HG03025 (cell line): ENCODE data around the gene PKP2.
"Not testable (repeated sequence)": the region's sequence is repeated elsewhere in the genome, so short reads cannot be mapped to it uniquely, and the experiment has no call there.

Experiments used
- ATAC-seq: cut with Tn5 transposase; IDR thresholded peaks from one replicate; pipeline ENCODE4 v1.9.1; 2021; ENCODE audit warnings: mild to moderate bottlenecking, moderate library complexity; ENCODE audit not compliant: unreplicated experiment, low FRiP score

The PKP2 gene

DNA sequence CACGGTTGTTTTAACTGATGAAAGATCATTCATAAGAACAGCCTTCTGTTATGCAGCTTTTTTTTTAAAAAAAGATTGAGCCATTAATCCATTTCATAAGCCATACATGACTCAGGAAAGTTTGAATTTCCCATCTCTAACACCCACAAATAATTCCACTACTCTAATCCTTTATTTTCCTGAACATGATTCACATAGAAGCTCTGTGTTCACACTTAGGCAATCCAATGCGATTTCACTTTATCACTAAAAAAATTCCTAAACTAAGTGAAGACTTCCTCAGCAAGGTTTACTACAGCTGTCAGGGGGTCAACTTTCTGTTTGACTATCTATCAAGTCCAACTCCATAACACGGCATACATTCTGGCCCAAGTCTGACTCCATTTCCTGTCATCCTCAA is 25.9 kb downstream of the PKP2 start:
- ATAC-seq: no peak

DNA sequence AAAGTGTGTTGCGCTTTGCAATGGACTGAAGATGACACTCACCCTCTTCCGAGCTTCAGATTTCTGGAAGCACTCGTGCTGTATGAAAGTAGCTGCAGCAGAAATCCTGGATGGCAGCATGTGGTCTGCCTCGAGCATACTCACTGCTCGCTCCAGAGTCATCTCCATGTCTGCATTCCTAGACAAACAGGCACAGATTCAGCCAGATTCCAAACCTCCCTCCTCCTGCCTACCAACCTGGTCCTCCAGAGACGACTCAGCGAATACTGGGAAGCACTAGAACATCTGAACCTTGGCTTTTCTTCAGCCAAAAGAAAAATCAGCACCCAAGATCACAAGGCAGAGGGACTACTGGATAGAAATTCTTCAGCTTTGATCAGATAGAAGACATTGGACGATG is 27.7 kb downstream of the PKP2 start:
- ATAC-seq: no peak

- no peak for ATAC-seq
These were observed 31.8 kb downstream of the PKP2 start for GRCh38 chr12:32864731-32865130.

GRCh38 chr12:32863128-32863527 is 33.4 kb downstream of the PKP2 start:
- no peak for ATAC-seq

- ATAC-seq: not testable (repeated sequence)
These were observed 34.9 kb downstream of the PKP2 start for GRCh38 chr12:32861658-32862057.

- no peak for ATAC-seq
These were observed 36.4 kb downstream of the PKP2 start for GRCh38 chr12:32860192-32860591.

- no peak for ATAC-seq
These were observed 37.2 kb downstream of the PKP2 start for GRCh38 chr12:32859389-32859788.

- no peak for ATAC-seq
These were observed 41.9 kb downstream of the PKP2 start for GRCh38 chr12:32854716-32855115.

DNA sequence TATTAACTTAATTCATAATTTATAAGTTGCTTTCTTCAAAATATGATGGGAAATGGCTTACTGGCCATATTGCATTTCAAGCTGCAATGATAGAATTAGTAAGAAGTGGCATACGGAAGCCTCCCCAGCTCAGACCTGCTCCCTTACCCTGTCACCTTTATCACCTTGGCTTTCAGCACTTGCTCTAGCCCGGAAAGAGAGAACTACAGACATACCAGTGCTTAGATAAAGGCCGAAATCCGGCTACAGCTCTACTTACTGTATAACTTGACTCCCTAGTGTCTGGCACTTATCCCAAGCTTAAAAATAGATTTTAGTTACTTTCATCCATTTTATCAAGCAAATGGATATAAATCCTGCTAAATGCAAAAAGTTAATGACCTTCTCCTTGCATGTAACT is 42.5 kb downstream of the PKP2 start:
- no peak for ATAC-seq

DNA sequence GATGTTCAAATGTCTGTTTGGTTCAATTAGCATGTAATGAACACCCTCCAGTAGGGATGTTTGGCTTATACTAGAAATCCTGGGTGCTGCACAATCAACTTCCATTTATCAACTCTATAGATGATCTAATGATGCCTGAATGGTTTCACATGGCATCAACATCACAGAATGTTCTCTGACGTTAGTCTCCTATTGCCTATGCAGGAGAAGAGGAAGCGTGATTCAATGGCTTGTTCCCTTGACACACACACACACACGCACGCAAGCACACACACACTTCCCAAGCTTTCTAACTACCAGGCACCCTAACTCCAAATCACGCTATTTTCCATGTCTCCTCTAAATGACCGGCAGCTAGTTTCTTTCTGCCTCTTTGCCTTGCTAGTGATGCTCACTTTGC is 49.3 kb downstream of the PKP2 start:
- no peak for ATAC-seq

GRCh38 chr12:32846053-32846452 is 50.5 kb downstream of the PKP2 start:
- no peak for ATAC-seq

DNA sequence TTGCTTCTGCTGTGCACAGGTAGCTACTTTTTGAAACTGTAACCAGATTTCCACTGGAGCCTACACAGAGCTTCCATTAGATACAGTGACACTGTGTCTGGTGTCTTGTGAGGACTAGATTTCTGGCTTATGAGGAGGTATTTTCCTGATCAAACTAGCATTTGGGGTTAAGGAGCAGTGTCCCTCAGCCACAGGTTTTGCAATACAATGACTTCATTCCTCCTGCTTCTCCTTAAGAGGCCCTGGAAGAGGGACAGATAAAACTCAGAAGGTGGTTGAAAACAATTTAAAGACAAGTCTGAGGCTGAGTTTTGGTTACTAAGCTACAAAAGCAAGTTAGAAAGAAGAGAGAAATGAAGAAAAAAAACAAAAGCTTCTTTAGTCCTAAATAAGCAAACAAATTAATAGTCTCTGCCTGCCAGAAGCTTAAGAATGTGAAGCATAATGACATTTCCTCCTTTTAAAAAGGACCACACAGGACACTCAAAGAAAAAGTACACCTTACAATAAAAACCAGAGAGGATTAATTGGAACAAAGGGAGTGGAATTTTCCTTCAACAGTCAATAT is 53.0 kb downstream of the PKP2 start:
- no peak for ATAC-seq

GRCh38 chr12:32841061-32841460 is 55.5 kb downstream of the PKP2 start:
- no peak for ATAC-seq

DNA sequence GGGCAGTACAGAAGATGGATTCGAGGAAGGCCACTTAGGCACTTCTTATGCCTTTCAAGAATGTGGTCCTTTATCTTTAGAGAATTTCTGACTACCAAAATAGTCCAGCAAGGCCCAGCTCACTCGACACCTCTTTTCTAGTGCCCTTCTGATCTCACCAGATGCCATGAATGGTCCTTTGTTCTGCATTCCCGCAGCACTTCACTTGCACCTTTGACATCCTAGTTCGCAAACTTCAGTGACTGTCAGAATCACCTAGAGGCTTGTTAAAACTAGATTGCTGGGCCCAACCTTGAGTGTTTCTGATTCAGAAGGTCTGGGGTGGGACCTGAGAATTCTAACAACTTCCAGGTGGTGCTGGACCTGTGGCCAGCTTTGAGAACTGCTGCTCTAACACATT is 56.7 kb downstream of the PKP2 start:
- ATAC-seq: no peak

GRCh38 chr12:32837974-32838373 is 58.6 kb downstream of the PKP2 start:
- ATAC-seq: no peak

DNA sequence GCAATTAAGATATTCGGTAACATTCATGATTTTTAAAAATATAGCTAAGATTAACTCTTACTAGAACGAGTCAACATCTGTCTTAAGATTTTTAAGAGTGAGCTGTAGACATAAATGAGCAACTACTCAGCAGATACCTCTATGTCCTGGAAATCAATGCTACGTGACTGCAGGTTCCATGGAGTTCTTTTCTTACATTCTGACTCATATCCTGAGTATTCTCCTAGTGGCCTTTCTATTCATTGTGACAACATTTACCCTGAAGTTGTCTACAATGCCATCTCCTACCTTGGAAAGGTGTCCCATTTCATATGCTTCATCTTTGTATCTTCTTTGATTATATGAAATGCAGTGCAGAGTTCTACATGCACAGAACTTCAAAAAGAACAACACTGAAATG is 59.9 kb downstream of the PKP2 start:
- ATAC-seq: no peak

DNA sequence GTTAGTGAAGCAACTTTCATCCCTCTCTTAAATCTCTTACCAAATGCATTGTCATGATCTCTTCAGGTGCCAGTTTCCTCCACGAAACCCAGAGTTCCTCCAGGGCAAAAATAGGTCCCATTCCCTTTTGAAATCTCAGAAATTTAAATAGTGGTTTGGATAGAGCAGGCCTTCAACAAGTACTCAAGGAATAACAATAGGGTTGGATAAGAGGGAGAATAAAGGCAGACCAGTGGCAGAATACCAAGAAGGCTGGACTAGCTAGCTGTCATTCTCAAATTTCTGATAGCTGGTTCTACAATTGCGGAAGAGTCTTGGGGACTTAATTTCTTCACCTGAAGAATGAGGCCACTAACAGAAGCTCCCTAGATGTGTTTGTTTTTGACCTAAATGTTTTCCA is 62.5 kb downstream of the PKP2 start:
- no peak for ATAC-seq

DNA sequence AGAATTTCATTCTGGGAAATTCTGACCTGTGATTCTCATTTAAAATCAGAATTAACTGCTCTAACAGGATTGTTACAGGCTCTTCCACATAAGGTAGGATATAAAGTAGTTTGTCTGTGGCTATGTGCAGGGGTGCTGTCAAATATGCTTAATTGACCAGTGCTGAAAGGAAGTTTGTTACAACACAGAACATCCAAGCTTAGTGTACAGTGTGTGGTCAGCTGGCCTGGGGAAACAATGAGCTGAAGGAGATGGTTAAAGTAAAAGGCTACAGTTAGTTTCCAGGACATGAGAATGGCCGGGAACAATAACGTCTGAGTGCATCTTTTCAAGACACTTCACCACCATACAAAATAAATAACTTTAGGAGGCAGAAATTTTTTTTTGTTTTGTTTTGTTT is 68.0 kb downstream of the PKP2 start:
- no peak for ATAC-seq

DNA sequence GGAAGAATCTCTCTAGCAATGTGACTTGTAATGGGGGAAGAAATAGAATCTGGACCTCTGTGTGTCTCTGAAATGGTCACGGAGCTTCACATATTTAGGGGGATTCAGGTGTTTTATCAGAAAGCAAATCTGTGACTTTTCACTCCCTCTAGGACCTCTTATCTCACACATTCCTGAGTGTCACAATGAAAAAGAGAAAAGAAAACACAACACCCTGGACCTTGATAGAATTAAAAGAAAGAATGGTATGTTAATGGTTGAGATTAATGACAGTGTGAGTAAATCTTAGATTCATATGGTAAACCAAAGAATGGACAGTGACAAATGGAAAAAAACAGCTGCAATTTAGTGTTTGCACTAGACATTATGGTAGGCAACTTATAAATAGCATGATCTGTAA is 68.5 kb downstream of the PKP2 start:
- no peak for ATAC-seq

- no peak for ATAC-seq
These were observed 69.7 kb downstream of the PKP2 start for GRCh38 chr12:32826807-32827412.

DNA sequence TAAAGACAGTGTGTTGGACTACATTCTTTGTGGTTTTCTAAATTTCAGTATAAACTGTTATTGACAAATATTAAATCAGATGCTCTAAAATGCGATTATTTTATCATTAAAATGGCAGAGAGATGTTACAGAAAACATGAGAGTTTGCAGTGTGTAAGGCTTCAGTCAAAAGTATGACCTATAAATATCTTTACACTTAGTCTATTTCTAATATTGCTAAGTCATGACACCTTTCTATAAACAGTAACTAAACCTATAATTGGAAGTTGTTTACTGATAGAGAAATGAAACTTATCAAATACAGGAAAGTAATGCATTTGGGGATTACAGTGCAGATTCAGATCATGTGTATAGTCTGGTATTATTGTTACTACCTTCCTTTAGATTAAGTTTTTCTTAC is 72.0 kb downstream of the PKP2 start:
- ATAC-seq: no peak

GRCh38 chr12:32822344-32822743 is 74.2 kb downstream of the PKP2 start:
- ATAC-seq: no peak

- ATAC-seq: no peak
These were observed 74.9 kb downstream of the PKP2 start for GRCh38 chr12:32821710-32822109.
